IPS-NIHi11 (cell line): Measurements from ENCODE around the gene ULK1.

Experiments
- DNase-seq: peaks from one replicate; pipeline ENCODE4 v3.0.0; 2012; ENCODE audit warnings: mixed read lengths, low spot score

ULK1 gene

GRCh38 chr12:131892711-131893604 is 1.5 kb upstream of the ULK1 start:
- peak; percentile 5 for DNase-seq

- DNase-seq = peak; percentile 2
Measured at GRCh38 chr12:131893605-131894312, 663 bp upstream of the ULK1 start.

GRCh38 chr12:131894981-131895639 is 688 bp downstream of the ULK1 start:
- peak; percentile 25 for DNase-seq

- DNase-seq = no peak
Measured at GRCh38 chr12:131895640-131896079, 1.2 kb downstream of the ULK1 start.

GRCh38 chr12:131896080-131896810 is 1.8 kb downstream of the ULK1 start:
- DNase-seq = peak; percentile 98

GRCh38 chr12:131896811-131897270 is 2.4 kb downstream of the ULK1 start:
- no peak for DNase-seq

- DNase-seq = no peak
Measured at GRCh38 chr12:131897276-131897675, 2.9 kb downstream of the ULK1 start.

GRCh38 chr12:131897875-131898274 is 3.5 kb downstream of the ULK1 start:
- no peak for DNase-seq

- DNase-seq = no peak
Measured at GRCh38 chr12:131900397-131900796, 6.0 kb downstream of the ULK1 start.

- peak; percentile 40 for DNase-seq
Measured at GRCh38 chr12:131901431-131902331, 7.3 kb downstream of the ULK1 start.

GRCh38 chr12:131902332-131903241 is 8.2 kb downstream of the ULK1 start:
- peak; percentile 17 for DNase-seq

GRCh38 chr12:131903270-131904255 is 9.1 kb downstream of the ULK1 start:
- no peak for DNase-seq

GRCh38 chr12:131904346-131904745 is 9.9 kb downstream of the ULK1 start:
- no peak for DNase-seq

GRCh38 chr12:131905081-131905629 is 10.7 kb downstream of the ULK1 start:
- no peak for DNase-seq

- DNase-seq = no peak
Measured at GRCh38 chr12:131905630-131906091, 11.2 kb downstream of the ULK1 start.

GRCh38 chr12:131907379-131908091 is 13.1 kb downstream of the ULK1 start:
- no peak for DNase-seq
